ENCODE data around the gene SENP1.

Gene SENP1

GRCh38 chr12:48040354-48040753 is 65.5 kb downstream of the SENP1 start:
- Mint-ChIP-seq H3K9me3 (no peaks in the 10 kb centered on the region), H3K27me3 (no peaks in the 10 kb centered on the region), H3K4me3 (no peak overlapping the region), H3K4me1 (ENCODE audit: low read depth) (no peaks in the 10 kb centered on the region), H3K27ac (no peak overlapping the region), H3K36me3 (ENCODE audit: low read depth) (peaks cover 19% of the 10 kb centered on the region)

GRCh38 chr12:48039151-48039550 is 66.7 kb downstream of the SENP1 start:
- Mint-ChIP-seq H3K4me3 (no peak overlapping the region), H3K27me3 (no peaks in the 10 kb centered on the region), H3K9me3 (no peaks in the 10 kb centered on the region), H3K36me3 (ENCODE audit: low read depth) (peaks cover 10% of the 10 kb centered on the region), H3K4me1 (ENCODE audit: low read depth) (no peaks in the 10 kb centered on the region), H3K27ac (no peak overlapping the region)

- Mint-ChIP-seq H3K4me1 (ENCODE audit: low read depth) (no peaks in the 10 kb centered on the region), H3K27ac (no peak overlapping the region), H3K4me3 (no peak overlapping the region), H3K36me3 (ENCODE audit: low read depth) (peaks cover 1% of the 10 kb centered on the region), H3K27me3 (no peaks in the 10 kb centered on the region), H3K9me3 (no peaks in the 10 kb centered on the region)
Measured at GRCh38 chr12:48038085-48038484, 67.8 kb downstream of the SENP1 start.

GRCh38 chr12:48037267-48037915 is 68.5 kb downstream of the SENP1 start:
- H3K4me1 Mint-ChIP-seq (ENCODE audit: low read depth) = no peaks in the 10 kb centered on the region
- no peaks in the 10 kb centered on the region for H3K27me3 Mint-ChIP-seq
- H3K4me3 Mint-ChIP-seq = no peak overlapping the region
- H3K27ac Mint-ChIP-seq = no peak overlapping the region
- no peaks in the 10 kb centered on the region for H3K36me3 Mint-ChIP-seq (ENCODE audit: low read depth)
- H3K9me3 Mint-ChIP-seq = no peaks in the 10 kb centered on the region

GRCh38 chr12:48036818-48037217 is 69.1 kb downstream of the SENP1 start:
- H3K4me3 Mint-ChIP-seq = no peak overlapping the region
- no peaks in the 10 kb centered on the region for H3K4me1 Mint-ChIP-seq (ENCODE audit: low read depth)
- H3K9me3 Mint-ChIP-seq = no peaks in the 10 kb centered on the region
- H3K27ac Mint-ChIP-seq = no peak overlapping the region
- H3K36me3 Mint-ChIP-seq (ENCODE audit: low read depth) = no peaks in the 10 kb centered on the region
- H3K27me3 Mint-ChIP-seq = no peaks in the 10 kb centered on the region

GRCh38 chr12:48034835-48035805 is 70.8 kb downstream of the SENP1 start:
- no peak overlapping the region for H3K27ac Mint-ChIP-seq
- no peaks in the 10 kb centered on the region for H3K4me1 Mint-ChIP-seq (ENCODE audit: low read depth)
- H3K9me3 Mint-ChIP-seq = no peaks in the 10 kb centered on the region
- no peaks in the 10 kb centered on the region for H3K36me3 Mint-ChIP-seq (ENCODE audit: low read depth)
- no peak overlapping the region for H3K4me3 Mint-ChIP-seq
- no peaks in the 10 kb centered on the region for H3K27me3 Mint-ChIP-seq

- no peak overlapping the region for H3K27ac Mint-ChIP-seq
- H3K9me3 Mint-ChIP-seq = no peaks in the 10 kb centered on the region
- H3K4me1 Mint-ChIP-seq (ENCODE audit: low read depth) = no peaks in the 10 kb centered on the region
- no peaks in the 10 kb centered on the region for H3K27me3 Mint-ChIP-seq
- H3K4me3 Mint-ChIP-seq = no peak overlapping the region
- H3K36me3 Mint-ChIP-seq (ENCODE audit: low read depth) = no peaks in the 10 kb centered on the region
Measured at GRCh38 chr12:48033451-48033850, 72.4 kb downstream of the SENP1 start.

GRCh38 chr12:48032597-48032996 is 73.3 kb downstream of the SENP1 start:
- Mint-ChIP-seq H3K27ac (no peak overlapping the region), H3K36me3 (ENCODE audit: low read depth) (no peaks in the 10 kb centered on the region), H3K9me3 (no peaks in the 10 kb centered on the region), H3K4me1 (ENCODE audit: low read depth) (no peaks in the 10 kb centered on the region), H3K27me3 (no peaks in the 10 kb centered on the region), H3K4me3 (no peak overlapping the region)

- no peak overlapping the region for H3K4me3 Mint-ChIP-seq
- no peaks in the 10 kb centered on the region for H3K27me3 Mint-ChIP-seq
- no peaks in the 10 kb centered on the region for H3K4me1 Mint-ChIP-seq (ENCODE audit: low read depth)
- no peak overlapping the region for H3K27ac Mint-ChIP-seq
- no peaks in the 10 kb centered on the region for H3K36me3 Mint-ChIP-seq (ENCODE audit: low read depth)
- H3K9me3 Mint-ChIP-seq = no peaks in the 10 kb centered on the region
Measured at GRCh38 chr12:48031135-48031960, 74.5 kb downstream of the SENP1 start.

- Mint-ChIP-seq H3K27ac (no peak overlapping the region), H3K36me3 (ENCODE audit: low read depth) (no peaks in the 10 kb centered on the region), H3K27me3 (no peaks in the 10 kb centered on the region), H3K9me3 (no peaks in the 10 kb centered on the region), H3K4me1 (ENCODE audit: low read depth) (no peaks in the 10 kb centered on the region), H3K4me3 (no peak overlapping the region)
Measured at GRCh38 chr12:48030173-48030650, 75.7 kb downstream of the SENP1 start.

- Mint-ChIP-seq H3K36me3 (ENCODE audit: low read depth) (no peaks in the 10 kb centered on the region), H3K27ac (no peak overlapping the region), H3K27me3 (no peaks in the 10 kb centered on the region), H3K4me1 (ENCODE audit: low read depth) (no peaks in the 10 kb centered on the region), H3K9me3 (no peaks in the 10 kb centered on the region), H3K4me3 (no peak overlapping the region)
Measured at GRCh38 chr12:48029491-48030172, 76.2 kb downstream of the SENP1 start.

- no peaks in the 10 kb centered on the region for H3K4me1 Mint-ChIP-seq (ENCODE audit: low read depth)
- no peak overlapping the region for H3K27ac Mint-ChIP-seq
- no peaks in the 10 kb centered on the region for H3K36me3 Mint-ChIP-seq (ENCODE audit: low read depth)
- no peak overlapping the region for H3K4me3 Mint-ChIP-seq
- H3K27me3 Mint-ChIP-seq = no peaks in the 10 kb centered on the region
- no peaks in the 10 kb centered on the region for H3K9me3 Mint-ChIP-seq
Measured at GRCh38 chr12:48028541-48029431, 77.1 kb downstream of the SENP1 start.

GRCh38 chr12:48027183-48028002 is 78.5 kb downstream of the SENP1 start:
- Mint-ChIP-seq H3K4me3 (no peak overlapping the region), H3K27me3 (no peaks in the 10 kb centered on the region), H3K27ac (no peak overlapping the region), H3K4me1 (ENCODE audit: low read depth) (no peaks in the 10 kb centered on the region), H3K36me3 (ENCODE audit: low read depth) (no peaks in the 10 kb centered on the region), H3K9me3 (no peaks in the 10 kb centered on the region)

Measured in stimulated activated naive CD8-positive, alpha-beta T cell treated with anti-CD3 and anti-CD28 coated beads, Interleukin-15, Interleukin-2, amounts not matched to agents 100 ng/mL and 50 ng/mL, for 24 hours (primary cell).